HepG2 (cell line): ENCODE data around the gene OARD1. TPM values are rescaled to one million over a fixed set of nuclear protein-coding genes. Genes with fewer than 3 reads are reported as not detected.

Source experiments
- ATAC-seq: fragments of 200-7000 bp; cut with Tn5 transposase; 3 replicates; pipeline ENCODE4 v1.9.1; 2020; ENCODE audit warnings: mild to moderate bottlenecking, moderate library complexity
- BruUV-seq: library from RNA; stranded (reverse); fragments of 400-500 nt; replicated peaks from 2 replicates; lab custom pipeline; 2021; lab: Mats Ljungman, UMichigan
- CTCF ChIA-PET: fragments of 300-600 bp; formaldehyde crosslinking; extraction: SDS; loops from one replicate; lab custom pipeline; 2021; ENCODE audit warnings: low total read pairs, inconsistent platforms, low intra/inter-chr PET ratio; lab: Yijun Ruan, JAX
- POLR2A ChIA-PET: fragments of 350-600 bp; sonication (Branson Sonifier 250); formaldehyde crosslinking; loops from one replicate; lab custom pipeline; 2020; ENCODE audit warnings: antibody characterized with exemption, inconsistent platforms; lab: Yijun Ruan, JAX
- DNase-seq: peaks from one replicate; pipeline ENCODE4 v3.0.0-alpha.2; 2015; ENCODE audit warnings: low spot score
- FAIRE-seq: peaks from 3 replicates; lab custom pipeline; 2011; peaks lifted over from hg19 to GRCh38; lab: Jason Lieb, UNC
- H2AFZ ChIP-seq: one replicate; pipeline ENCODE4 v1.6.1; 2011; ENCODE audit warnings: low read length, inconsistent platforms
- H3K27ac ChIP-seq: fragments of 300-600 bp; 3 replicates; pipeline ENCODE4 v1.8.0; 2011; ENCODE audit warnings: mixed run types, mild to moderate bottlenecking, mixed read lengths, low read length, inconsistent platforms; ENCODE audit not compliant: insufficient read depth; ENCODE audit errors: extremely low read length
- H3K27me3 ChIP-seq, 2 experiments: fragments of 200-600 bp in 1 of 2; 2 replicates in 1 of 2; 3 replicates in 1 of 2; pipeline versions ENCODE4 v1.6.0 to v1.8.0; 2011; ENCODE audit warnings: low read length in 2 of 2, mild to moderate bottlenecking in 2 of 2, moderate library complexity in 2 of 2, inconsistent platforms in 1 of 2; ENCODE audit not compliant: insufficient read depth in 2 of 2, control insufficient read depth in 1 of 2
- H3K36me3 ChIP-seq, 2 experiments: fragments of 200-600 bp in 1 of 2; replicated peaks in 1 of 2; 2 replicates in 1 of 2; 3 replicates in 1 of 2; pipeline versions ENCODE4 v1.5.1 to v1.8.0; 2011; ENCODE audit warnings: low read length in 2 of 2, inconsistent platforms in 1 of 2; ENCODE audit not compliant: insufficient read depth in 2 of 2, control insufficient read depth in 1 of 2
- H3K4me1 ChIP-seq: 2 replicates; pipeline ENCODE4 v1.5.1; 2012; ENCODE audit warnings: low read length, inconsistent platforms; ENCODE audit not compliant: insufficient read depth
- H3K4me2 ChIP-seq: 2 replicates; pipeline ENCODE4 v1.6.0; 2011; ENCODE audit warnings: low read depth, low read length, inconsistent platforms
- H3K4me3 ChIP-seq, 3 experiments: fragments of 200-600 bp in 1 of 3; sonication (generic), shearing (Covaris generic) in 1 of 3; replicated peaks in 1 of 3; 2 replicates each; pipeline ENCODE4 v1.5.1; 2011 to 2016; ENCODE audit warnings: low read length in 3 of 3, inconsistent platforms in 2 of 3, low read depth in 2 of 3, mild to moderate bottlenecking in 2 of 3, control low read depth in 1 of 3, mixed read lengths in 1 of 3; ENCODE audit not compliant: insufficient read depth in 1 of 3
- H3K79me2 ChIP-seq: one replicate; pipeline ENCODE4 v1.6.1; 2011; ENCODE audit warnings: low read length, inconsistent platforms; ENCODE audit not compliant: insufficient read depth
- H3K9ac ChIP-seq: 2 replicates; pipeline ENCODE4 v1.6.0; 2011; ENCODE audit warnings: mild to moderate bottlenecking, low read depth, low read length, inconsistent platforms; ENCODE audit not compliant: insufficient read depth
- H3K9me3 ChIP-seq: 2 replicates; pipeline ENCODE4 v1.5.1; 2012; ENCODE audit warnings: mild to moderate bottlenecking, low read length
- H4K20me1 ChIP-seq: 2 replicates; pipeline ENCODE4 v1.6.0; 2011; ENCODE audit warnings: inconsistent platforms, mild to moderate bottlenecking, low read length, moderate library complexity; ENCODE audit not compliant: insufficient read depth
- CEBPZ ChIP-seq: IDR thresholded peaks from 2 replicates; pipeline ENCODE4 v1.6.1; 2012; ENCODE audit warnings: low read length, improper control_type of control experiment
- FOXO1 ChIP-seq: sonication (generic); formaldehyde crosslinking; IDR thresholded peaks from 2 replicates; pipeline ENCODE4 v1.4.0; 2020; ENCODE audit warnings: missing genetic modification reagents
- GATAD1 ChIP-seq: IDR thresholded peaks from 2 replicates; pipeline ENCODE4 v1.6.1; 2016; ENCODE audit warnings: missing genetic modification reagents, missing compliant biosample characterization
- MAFF ChIP-seq: IDR thresholded peaks from 2 replicates; pipeline ENCODE4 v1.6.1; 2011; ENCODE audit warnings: low read depth, low read length, improper control_type of control experiment
- MED1 ChIP-seq: sonication (generic); formaldehyde crosslinking; IDR thresholded peaks from 2 replicates; pipeline ENCODE4 v1.4.0; 2020; ENCODE audit warnings: missing genetic modification reagents
- NCOR1 ChIP-seq: fragments of 200-600 bp; sonication (generic); IDR thresholded peaks from 2 replicates; pipeline ENCODE4 v1.7.0; 2017; ENCODE audit warnings: antibody characterized with exemption, low read length, borderline replicate concordance
- XRCC5 ChIP-seq: fragments of 200-400 bp; formaldehyde crosslinking; optimal IDR thresholded peaks from 2 replicates; pipeline ENCODE3; 2017; ENCODE audit warnings: mild to moderate bottlenecking, low read length
- ZNF451 ChIP-seq: sonication (generic); formaldehyde crosslinking; IDR thresholded peaks from 2 replicates; pipeline ENCODE4 v1.5.0; 2020; ENCODE audit warnings: mild to moderate bottlenecking, missing genetic modification reagents
- ZNF841 ChIP-seq: sonication (generic); formaldehyde crosslinking; IDR thresholded peaks from 2 replicates; pipeline ENCODE4 v1.8.1; 2023; ENCODE audit warnings: missing genetic modification reagents, borderline replicate concordance
- WGBS: methylation state at CpG from one replicate; pipeline ENCODE4 v1.1.6; 2017; ENCODE audit warnings: low lambda C conversion rate; 5-methylcytosine and 5-hydroxymethylcytosine counted together
- in situ Hi-C: cut with HindIII; loops from 2 replicates; pipeline ENCODE4 v1.10.0; 2017; ENCODE audit warnings: low pct_unique_long_range_greater_than_20kb; ENCODE audit not compliant: extremely low pct_ligation_motif_present
- intact Hi-C: fragments of 100-400 bp; cut with micrococcal nuclease; formaldehyde crosslinking; loops from one replicate; pipeline ENCODE4 v1.10.0; 2022; ENCODE audit not compliant: unreplicated experiment
- polyA plus RNA-seq, 8 experiments: library from polyadenylated mRNA; depleted of rRNA in 3 of 8; stranded (reverse) in 7 of 8; unstranded in 1 of 8; fragments of >200 nt; fragmentation: Illumina TruSeq in 4 of 8; extraction: Trizol in 4 of 8; gene quantifications; 2 replicates each; pipeline versions ENCODE4 v1.2.1 to v1.2.3, GENCODE V29; 2011 to 2016; ENCODE audit warnings: low read depth in 4 of 8, missing spikeins in 1 of 8, mixed read lengths in 1 of 8; ENCODE audit not compliant: insufficient read depth in 1 of 8
- total RNA-seq, 5 experiments: library from RNA; depleted of rRNA; stranded (reverse); fragments of >200 nt; fragmentation: Illumina TruSeq; extraction: Trizol; gene quantifications; 2 replicates each; pipeline ENCODE4 v1.2.3, GENCODE V29; 2016; ENCODE audit warnings: low read depth in 1 of 5
- TF ChIP-seq, protein P1 (sequence below): sonication (generic); formaldehyde crosslinking; IDR thresholded peaks from 2 replicates; pipeline ENCODE4 v1.5.0; 2020; ENCODE audit warnings: mild to moderate bottlenecking, missing genetic modification reagents

OARD1 gene
- total and polyA plus RNA-seq, 2 of the 13 experiments (the other 11 are each of a cell fraction or from before 2014, with no cell fraction given) = 18.4 to 49.0 TPM

DNA sequence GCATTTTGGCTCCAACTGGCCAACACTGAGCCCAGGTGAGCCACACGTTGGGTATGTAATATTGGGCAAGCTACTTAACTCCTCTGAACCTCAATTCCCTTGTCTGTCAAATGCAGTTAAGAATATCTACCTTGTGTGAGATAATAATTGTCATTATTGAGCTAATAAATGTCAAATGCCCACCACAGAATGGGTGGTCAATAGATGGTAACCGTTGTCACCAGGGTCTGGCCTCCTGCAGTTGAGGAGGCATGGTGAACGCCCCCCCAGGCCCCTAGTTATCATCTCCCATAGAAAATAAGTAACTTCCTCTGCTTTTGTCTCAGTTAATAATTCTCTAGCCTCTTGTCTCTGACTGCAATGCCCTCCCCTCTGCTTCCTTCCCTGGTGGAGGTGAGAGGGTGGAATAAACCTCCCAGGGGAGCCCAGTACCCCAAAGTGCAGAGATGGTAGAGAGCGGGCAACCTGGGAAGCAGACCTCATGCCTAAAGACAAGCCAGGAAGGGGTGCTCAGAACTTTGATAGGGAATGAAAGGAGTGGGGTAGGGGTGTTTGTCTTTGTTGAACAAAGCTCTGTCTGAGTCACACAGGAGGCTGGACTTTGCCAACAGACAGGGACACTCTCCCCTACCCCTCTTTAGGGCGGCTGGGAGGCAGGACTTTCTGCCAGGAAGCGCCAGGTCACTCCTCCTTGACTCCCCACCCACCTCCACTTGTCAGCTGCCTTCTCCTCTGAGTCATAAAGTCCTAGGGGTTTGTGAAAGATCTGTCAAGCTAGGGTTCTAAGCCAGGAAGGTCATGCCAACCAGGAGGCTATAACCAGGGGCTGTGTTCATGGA is 31.8 kb downstream of the OARD1 start (continued):
- TF ChIP-seq GATAD1 (CRISPR knock-in tag) (0 out of 2 replicates have a peak, but pooled peaks have one; percentile 43), FOXO1 (CRISPR knock-in tag) (peak; percentile 54; the same call in 1 of the 2 replicates), ZNF841 (no peak), MED1 (CRISPR knock-in tag) (peak; percentile 77)
- TF ChIP-seq, protein P1, sequence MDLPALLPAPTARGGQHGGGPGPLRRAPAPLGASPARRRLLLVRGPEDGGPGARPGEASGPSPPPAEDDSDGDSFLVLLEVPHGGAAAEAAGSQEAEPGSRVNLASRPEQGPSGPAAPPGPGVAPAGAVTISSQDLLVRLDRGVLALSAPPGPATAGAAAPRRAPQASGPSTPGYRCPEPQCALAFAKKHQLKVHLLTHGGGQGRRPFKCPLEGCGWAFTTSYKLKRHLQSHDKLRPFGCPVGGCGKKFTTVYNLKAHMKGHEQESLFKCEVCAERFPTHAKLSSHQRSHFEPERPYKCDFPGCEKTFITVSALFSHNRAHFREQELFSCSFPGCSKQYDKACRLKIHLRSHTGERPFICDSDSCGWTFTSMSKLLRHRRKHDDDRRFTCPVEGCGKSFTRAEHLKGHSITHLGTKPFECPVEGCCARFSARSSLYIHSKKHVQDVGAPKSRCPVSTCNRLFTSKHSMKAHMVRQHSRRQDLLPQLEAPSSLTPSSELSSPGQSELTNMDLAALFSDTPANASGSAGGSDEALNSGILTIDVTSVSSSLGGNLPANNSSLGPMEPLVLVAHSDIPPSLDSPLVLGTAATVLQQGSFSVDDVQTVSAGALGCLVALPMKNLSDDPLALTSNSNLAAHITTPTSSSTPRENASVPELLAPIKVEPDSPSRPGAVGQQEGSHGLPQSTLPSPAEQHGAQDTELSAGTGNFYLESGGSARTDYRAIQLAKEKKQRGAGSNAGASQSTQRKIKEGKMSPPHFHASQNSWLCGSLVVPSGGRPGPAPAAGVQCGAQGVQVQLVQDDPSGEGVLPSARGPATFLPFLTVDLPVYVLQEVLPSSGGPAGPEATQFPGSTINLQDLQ (CRISPR knock-in tag) = no peak

- in situ Hi-C loops = loop anchor here (25.0 kb wide), 1 partner anchor 702 kb away; no protein-coding TSS in a partner anchor
- POLR2A ChIA-PET = interaction anchor here (1.4 to 4.2 kb wide), 10 partner anchors 16 to 81 kb away, joined by 3 to 59 read pairs (median 20); partner anchors contain the start of genes APOBEC2, NFYA and OARD1
- intact Hi-C loops = no loop called here
- TF ChIP-seq ZNF451 (CRISPR knock-in tag) = no peak
- no peak for TF ChIP-seq MAFF
- TF ChIP-seq CEBPZ = no peak
- 0 out of 2 replicates have a peak, but pooled peaks have one; percentile 34 for TF ChIP-seq NCOR1
- peak; percentile 65 for TF ChIP-seq XRCC5
Observed at GRCh38 chr6:41039060-41039998, 32.8 kb downstream of the OARD1 start, which contains the start of gene UNC5CL. Gene UNC5CL (minus strand): TSS chr6:41039221. CDS start chr6:41035074, 4,147 bp downstream.

More at GRCh38 chr6:41039060-41039998, 32.8 kb downstream of the OARD1 start, which contains the start of gene UNC5CL:
- CTCF ChIA-PET = interaction anchor here (1.3 to 3.3 kb wide), 3 partner anchors 26 to 144 kb away, joined by 4 to 25 read pairs (median 4); no protein-coding TSS in a partner anchor
- H2AFZ ChIP-seq = no peak within 1 kb of the TSS
- ATAC-seq = peak; percentile 30
- H4K20me1 ChIP-seq = no peaks in the 10 kb centered on the region
- H3K4me2 ChIP-seq = peak within 1 kb of the TSS; percentile 79
- 69% methylated on average over 10 of the region's 10 CpGs for WGBS
- H3K27me3 ChIP-seq = no peaks in the 10 kb centered on the region
- FAIRE-seq = peak; percentile 51
- no peaks in the 10 kb centered on the region for H3K79me2 ChIP-seq
- no TSS peak for BruUV-seq
- H3K4me1 ChIP-seq = peaks cover 78% of the 10 kb centered on the region
- peak within 1 kb of the TSS; percentile 94 for H3K27ac ChIP-seq
- H3K36me3 ChIP-seq = no peaks in the 10 kb centered on the region
- peak within 1 kb of the TSS; percentile 73 for H3K9ac ChIP-seq
- no peaks in the 10 kb centered on the region for H3K9me3 ChIP-seq
- peak within 1 kb of the TSS in 2 of 3 experiments; percentile 33 to 64; a peak in 2 of 6 replicates for H3K4me3 ChIP-seq
- peak; percentile 45 for DNase-seq
